Breast epithelium (tissue), 4 donors: ENCODE results near the gene STAT4. TPM values are rescaled to one million over a fixed set of nuclear protein-coding genes. Genes with fewer than 3 reads are reported as not detected.

Experiments used
- DNase-seq, 2 donors: peaks; one replicate each; pipeline ENCODE4 v3.0.0-alpha.2; 2019; ENCODE audit warnings: low spot score in 2 of 2
- H3K27ac ChIP-seq, 2 donors: fragments of 200-600 bp; sonication (generic) in 1 of 2; one replicate each; pipeline ENCODE4 v1.5.1; 2016 to 2019; ENCODE audit warnings: mild to moderate bottlenecking in 1 of 2
- H3K27me3 ChIP-seq, 2 donors: fragments of 200-600 bp; sonication (generic) in 1 of 2; one replicate each; pipeline versions ENCODE4 v1.5.1 to v1.6.0; 2017 to 2019; ENCODE audit warnings: control low read depth in 1 of 2, mild to moderate bottlenecking in 1 of 2
- H3K36me3 ChIP-seq: fragments of 200-600 bp; one replicate; pipeline ENCODE4 v1.5.1; 2019
- H3K4me1 ChIP-seq, 2 donors: fragments of 200-600 bp; sonication (generic); one replicate each; pipeline ENCODE4 v1.5.1; 2016 to 2019; ENCODE audit warnings: control low read depth in 1 of 2
- H3K4me3 ChIP-seq, 3 donors: fragments of 200-600 bp; sonication (generic); 1 replicate in 2 of 3; 2 replicates in 1 of 3; pipeline ENCODE4 v1.5.1; 2016 to 2019; ENCODE audit warnings: mild to moderate bottlenecking in 3 of 3, moderate library complexity in 2 of 3
- H3K9me3 ChIP-seq, 2 donors: fragments of 200-600 bp; sonication (generic) in 1 of 2; one replicate each; pipeline ENCODE4 v1.5.1; 2016 to 2019; ENCODE audit warnings: control low read depth in 1 of 2
- CTCF ChIP-seq, 3 donors: fragments of 450-650 bp; IDR thresholded peaks; one replicate each; pipeline ENCODE4 v1.5.1; 2016 to 2017; ENCODE audit warnings: antibody characterized with exemption in 3 of 3, mild to moderate bottlenecking in 3 of 3, moderate library complexity in 3 of 3
- POLR2A ChIP-seq: fragments of 450-650 bp; IDR thresholded peaks from one replicate; pipeline ENCODE4 v1.6.1; 2016; ENCODE audit warnings: antibody characterized with exemption, mild to moderate bottlenecking, moderate library complexity
- POLR2AphosphoS5 ChIP-seq, 3 donors: sonication (generic); formaldehyde crosslinking; IDR thresholded peaks; one replicate each; pipeline ENCODE4 v1.6.1; 2017; ENCODE audit warnings: antibody characterized with exemption in 3 of 3
- intact Hi-C: fragments of 100-400 bp; cut with DNase I; formaldehyde crosslinking; loops from one replicate; pipeline ENCODE4 v1.15.1; 2023; ENCODE audit warnings: low total_unique reads
- total RNA-seq, 3 donors: library from RNA; depleted of rRNA; stranded (reverse); fragments of >200 nt; gene quantifications; one replicate each; pipeline ENCODE4 v1.1.0, GENCODE V29; 2016

Gene STAT4, protein sequence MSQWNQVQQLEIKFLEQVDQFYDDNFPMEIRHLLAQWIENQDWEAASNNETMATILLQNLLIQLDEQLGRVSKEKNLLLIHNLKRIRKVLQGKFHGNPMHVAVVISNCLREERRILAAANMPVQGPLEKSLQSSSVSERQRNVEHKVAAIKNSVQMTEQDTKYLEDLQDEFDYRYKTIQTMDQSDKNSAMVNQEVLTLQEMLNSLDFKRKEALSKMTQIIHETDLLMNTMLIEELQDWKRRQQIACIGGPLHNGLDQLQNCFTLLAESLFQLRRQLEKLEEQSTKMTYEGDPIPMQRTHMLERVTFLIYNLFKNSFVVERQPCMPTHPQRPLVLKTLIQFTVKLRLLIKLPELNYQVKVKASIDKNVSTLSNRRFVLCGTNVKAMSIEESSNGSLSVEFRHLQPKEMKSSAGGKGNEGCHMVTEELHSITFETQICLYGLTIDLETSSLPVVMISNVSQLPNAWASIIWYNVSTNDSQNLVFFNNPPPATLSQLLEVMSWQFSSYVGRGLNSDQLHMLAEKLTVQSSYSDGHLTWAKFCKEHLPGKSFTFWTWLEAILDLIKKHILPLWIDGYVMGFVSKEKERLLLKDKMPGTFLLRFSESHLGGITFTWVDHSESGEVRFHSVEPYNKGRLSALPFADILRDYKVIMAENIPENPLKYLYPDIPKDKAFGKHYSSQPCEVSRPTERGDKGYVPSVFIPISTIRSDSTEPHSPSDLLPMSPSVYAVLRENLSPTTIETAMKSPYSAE
- 1 to 10 TPM; 1.6 to 5.9 (median 3.6) TPM for total RNA-seq

DNA sequence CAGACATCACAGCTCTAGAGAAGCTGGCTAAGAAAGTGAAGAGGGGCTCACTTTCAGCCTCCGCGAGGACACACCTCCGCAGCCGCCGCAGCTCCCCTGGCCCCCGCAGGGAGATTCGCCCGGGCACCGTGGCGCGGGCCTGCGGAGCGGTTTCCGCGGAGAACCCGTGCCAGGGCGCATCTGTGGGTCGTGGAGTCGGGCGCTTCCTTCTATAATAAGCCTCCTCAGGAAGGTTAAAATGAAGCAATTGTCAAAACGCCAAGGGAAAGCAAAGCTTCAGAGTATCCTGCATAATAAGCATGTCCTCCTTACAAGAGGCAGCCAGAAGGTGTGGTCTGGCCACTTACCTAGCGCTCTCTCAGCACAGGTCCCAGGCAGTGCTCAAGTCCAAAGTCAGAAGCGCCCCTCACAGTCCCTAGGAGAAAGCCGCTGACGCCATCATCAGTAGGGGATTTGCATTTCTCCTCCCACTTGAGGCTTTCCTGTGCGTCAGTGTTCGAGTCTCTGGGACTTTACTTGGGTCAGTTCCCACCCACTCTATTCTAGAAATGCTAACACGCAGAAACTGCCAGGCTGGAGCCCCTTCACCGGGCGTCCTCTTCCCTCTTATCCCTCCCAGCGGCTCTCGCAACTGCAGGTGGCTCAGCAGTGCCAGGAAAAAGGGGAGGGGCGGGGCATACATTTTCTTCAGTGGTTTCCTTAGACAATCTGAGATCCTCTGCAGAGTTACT is at the start of gene STAT4:
STAT4 (minus strand) TSS at position 395 of the 731 bp plus-strand sequence. CDS start 2,791 bp downstream, outside the sequence.
- TF ChIP-seq CTCF (IDR thresholded peaks at IDR 0.05) (no peak), POLR2A (no peak), POLR2AphosphoS5 (IDR thresholded peaks at IDR 0.05) (no peak)
- peak within 1 kb of the TSS; percentile 39 to 77 (median 57) for H3K4me3 ChIP-seq
- DNase-seq: peak in 1 of 2 donors; percentile 56
- intact Hi-C loops: loop anchor here (5.0 kb wide), 1 partner anchor 98 kb away; no protein-coding TSS in a partner anchor
- no peaks in the 10 kb centered on the region for H3K27me3 ChIP-seq
- no peaks in the 10 kb centered on the region for H3K36me3 ChIP-seq
- H3K27ac ChIP-seq: peak within 1 kb of the TSS; percentile 22 to 67
- no peaks in the 10 kb centered on the region for H3K4me1 ChIP-seq
- no peaks in the 10 kb centered on the region for H3K9me3 ChIP-seq

GRCh38 chr2:191199929-191200512 is 49.2 kb upstream of the STAT4 start:
- Histone ChIP-seq H3K4me3 (no peak overlapping the region), H3K9me3 (no peaks in the 10 kb centered on the region), H3K36me3 (no peaks in the 10 kb centered on the region), H3K4me1 (no peaks in the 10 kb centered on the region), H3K27me3 (no peaks in the 10 kb centered on the region), H3K27ac (no peak overlapping the region)
- intact Hi-C loops: no loop called here
- DNase-seq: no peak
- TF ChIP-seq POLR2AphosphoS5 (IDR thresholded peaks at IDR 0.05) (no peak), CTCF (IDR thresholded peaks at IDR 0.05) (no peak), POLR2A (no peak)

DNA sequence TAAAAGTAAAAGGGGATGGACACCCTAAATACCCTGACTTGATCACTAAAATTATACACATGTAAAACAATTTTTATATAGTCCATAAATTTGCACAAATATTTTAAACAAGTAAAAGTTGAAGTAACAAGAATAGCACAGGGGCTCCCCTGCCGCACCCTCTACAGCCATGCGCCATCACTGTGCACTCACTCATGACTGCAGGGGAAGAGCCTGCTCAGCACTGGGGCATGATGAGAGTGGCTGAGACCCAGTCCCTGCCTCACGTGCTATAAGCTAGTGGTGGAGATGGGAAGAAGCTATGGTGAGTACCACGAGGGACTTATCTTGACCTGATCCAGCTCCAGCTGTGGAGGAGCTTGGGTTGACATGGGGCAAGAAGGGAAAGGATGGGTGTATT is 47.5 kb upstream of the STAT4 start:
- Histone ChIP-seq H3K4me3 (no peak overlapping the region), H3K27ac (no peak overlapping the region), H3K4me1 (no peaks in the 10 kb centered on the region), H3K36me3 (no peaks in the 10 kb centered on the region), H3K27me3 (no peaks in the 10 kb centered on the region), H3K9me3 (no peaks in the 10 kb centered on the region)
- no peak for DNase-seq
- TF ChIP-seq POLR2AphosphoS5 (IDR thresholded peaks at IDR 0.05): no peak
- TF ChIP-seq CTCF (IDR thresholded peaks at IDR 0.05): no peak
- no peak for TF ChIP-seq POLR2A
- intact Hi-C loops: no loop called here

- Histone ChIP-seq H3K27ac (no peak overlapping the region), H3K4me1 (no peaks in the 10 kb centered on the region), H3K36me3 (no peaks in the 10 kb centered on the region), H3K4me3 (no peak overlapping the region), H3K9me3 (no peaks in the 10 kb centered on the region), H3K27me3 (no peaks in the 10 kb centered on the region)
- intact Hi-C loops: no loop called here
- no peak for TF ChIP-seq POLR2A
- TF ChIP-seq CTCF (IDR thresholded peaks at IDR 0.05): no peak
- no peak for TF ChIP-seq POLR2AphosphoS5 (IDR thresholded peaks at IDR 0.05)
- DNase-seq: no peak
These were observed 46.3 kb upstream of the STAT4 start for GRCh38 chr2:191197096-191197495.
